HG03175 (cell line): ENCODE results near the gene CDON.
A peak's percentile ranks its signal among the peaks of the same experiment; 100 is the strongest.

Experiments used
- ATAC-seq: cut with Tn5 transposase; IDR thresholded peaks from one replicate; pipeline ENCODE4 v1.9.1; 2021; ENCODE audit warnings: mild to moderate bottlenecking, moderate library complexity; ENCODE audit not compliant: unreplicated experiment

CDON gene, protein sequence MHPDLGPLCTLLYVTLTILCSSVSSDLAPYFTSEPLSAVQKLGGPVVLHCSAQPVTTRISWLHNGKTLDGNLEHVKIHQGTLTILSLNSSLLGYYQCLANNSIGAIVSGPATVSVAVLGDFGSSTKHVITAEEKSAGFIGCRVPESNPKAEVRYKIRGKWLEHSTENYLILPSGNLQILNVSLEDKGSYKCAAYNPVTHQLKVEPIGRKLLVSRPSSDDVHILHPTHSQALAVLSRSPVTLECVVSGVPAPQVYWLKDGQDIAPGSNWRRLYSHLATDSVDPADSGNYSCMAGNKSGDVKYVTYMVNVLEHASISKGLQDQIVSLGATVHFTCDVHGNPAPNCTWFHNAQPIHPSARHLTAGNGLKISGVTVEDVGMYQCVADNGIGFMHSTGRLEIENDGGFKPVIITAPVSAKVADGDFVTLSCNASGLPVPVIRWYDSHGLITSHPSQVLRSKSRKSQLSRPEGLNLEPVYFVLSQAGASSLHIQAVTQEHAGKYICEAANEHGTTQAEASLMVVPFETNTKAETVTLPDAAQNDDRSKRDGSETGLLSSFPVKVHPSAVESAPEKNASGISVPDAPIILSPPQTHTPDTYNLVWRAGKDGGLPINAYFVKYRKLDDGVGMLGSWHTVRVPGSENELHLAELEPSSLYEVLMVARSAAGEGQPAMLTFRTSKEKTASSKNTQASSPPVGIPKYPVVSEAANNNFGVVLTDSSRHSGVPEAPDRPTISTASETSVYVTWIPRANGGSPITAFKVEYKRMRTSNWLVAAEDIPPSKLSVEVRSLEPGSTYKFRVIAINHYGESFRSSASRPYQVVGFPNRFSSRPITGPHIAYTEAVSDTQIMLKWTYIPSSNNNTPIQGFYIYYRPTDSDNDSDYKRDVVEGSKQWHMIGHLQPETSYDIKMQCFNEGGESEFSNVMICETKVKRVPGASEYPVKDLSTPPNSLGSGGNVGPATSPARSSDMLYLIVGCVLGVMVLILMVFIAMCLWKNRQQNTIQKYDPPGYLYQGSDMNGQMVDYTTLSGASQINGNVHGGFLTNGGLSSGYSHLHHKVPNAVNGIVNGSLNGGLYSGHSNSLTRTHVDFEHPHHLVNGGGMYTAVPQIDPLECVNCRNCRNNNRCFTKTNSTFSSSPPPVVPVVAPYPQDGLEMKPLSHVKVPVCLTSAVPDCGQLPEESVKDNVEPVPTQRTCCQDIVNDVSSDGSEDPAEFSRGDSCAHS (N-terminal part only)

DNA sequence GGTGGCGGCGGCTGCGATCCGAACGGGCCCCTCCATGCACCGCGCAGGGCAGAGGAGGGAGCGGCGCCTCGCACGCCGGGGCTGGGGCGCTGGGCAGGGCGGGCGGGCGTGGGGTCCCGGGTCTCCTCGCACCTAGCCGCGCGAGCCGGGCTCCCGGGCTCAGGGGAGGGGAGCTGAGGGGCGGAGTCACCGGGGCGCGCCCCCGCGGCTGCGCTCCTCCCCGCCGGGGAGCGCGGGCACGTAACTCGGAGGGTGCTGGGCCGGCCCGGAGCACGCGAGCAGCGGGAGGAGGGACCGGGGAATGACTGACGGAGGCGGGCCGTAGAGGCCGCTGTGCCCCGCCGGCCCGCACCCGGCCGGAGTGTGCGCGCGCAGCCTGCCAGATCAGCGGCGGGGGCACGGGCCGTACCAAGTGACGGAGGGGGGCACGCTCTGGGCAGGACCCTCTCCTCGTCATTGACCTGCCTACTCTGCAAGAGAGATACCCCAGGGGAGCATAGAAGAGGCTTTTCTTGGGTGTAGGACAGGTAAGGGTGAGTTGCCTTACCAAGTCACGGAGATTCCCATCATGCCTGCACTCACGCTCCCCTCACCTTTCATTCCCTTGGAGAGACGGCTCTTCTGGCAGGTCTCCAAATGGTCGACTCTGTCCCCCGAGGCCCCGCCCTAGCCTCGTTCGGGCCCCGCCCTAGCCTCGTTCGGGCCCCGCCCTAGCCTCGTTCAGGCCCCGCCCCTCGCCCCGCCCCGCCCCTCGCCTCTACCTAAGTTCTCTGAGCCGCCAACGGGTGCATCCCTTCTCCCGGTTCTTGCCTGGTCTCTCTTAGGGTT, at the start of gene CDON:
CDON (minus strand) TSS at position 188 of the 828 bp plus-strand sequence. CDS start 39,390 bp downstream, outside the sequence.
- ATAC-seq = peak; percentile 98

DNA sequence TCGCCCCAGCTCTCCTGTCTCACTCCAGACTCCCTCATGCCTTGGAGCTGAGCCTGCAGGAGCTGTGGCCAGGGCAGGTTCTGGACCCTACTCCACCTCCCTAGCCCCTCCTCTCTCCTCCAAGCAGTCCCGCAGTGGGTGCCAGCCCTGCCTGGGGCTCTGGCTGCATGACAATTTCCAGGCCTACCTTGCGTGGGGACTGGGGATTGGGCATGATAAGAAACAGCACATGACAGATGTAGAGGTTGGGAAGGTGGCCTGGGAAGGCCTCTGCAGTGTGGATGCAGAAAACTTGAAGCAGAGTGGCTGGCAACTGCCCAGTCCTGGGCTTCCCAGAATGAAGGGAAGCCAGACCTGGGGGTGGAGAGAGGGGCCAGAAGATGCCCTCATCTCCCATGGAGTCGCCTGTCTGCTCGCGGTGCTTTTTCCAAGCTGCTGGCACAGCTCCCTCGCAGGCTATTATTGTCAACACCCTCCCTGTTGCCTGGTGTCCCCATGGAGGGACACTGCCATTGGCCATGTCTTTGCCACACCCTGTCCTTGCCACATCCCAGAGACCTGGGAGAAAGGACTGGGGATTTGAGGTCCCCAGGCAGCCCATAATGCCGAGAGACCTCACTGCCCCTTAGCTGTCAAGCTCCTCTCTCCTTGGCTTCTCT, 48.9 kb upstream of the CDON start:
- ATAC-seq = no peak

DNA sequence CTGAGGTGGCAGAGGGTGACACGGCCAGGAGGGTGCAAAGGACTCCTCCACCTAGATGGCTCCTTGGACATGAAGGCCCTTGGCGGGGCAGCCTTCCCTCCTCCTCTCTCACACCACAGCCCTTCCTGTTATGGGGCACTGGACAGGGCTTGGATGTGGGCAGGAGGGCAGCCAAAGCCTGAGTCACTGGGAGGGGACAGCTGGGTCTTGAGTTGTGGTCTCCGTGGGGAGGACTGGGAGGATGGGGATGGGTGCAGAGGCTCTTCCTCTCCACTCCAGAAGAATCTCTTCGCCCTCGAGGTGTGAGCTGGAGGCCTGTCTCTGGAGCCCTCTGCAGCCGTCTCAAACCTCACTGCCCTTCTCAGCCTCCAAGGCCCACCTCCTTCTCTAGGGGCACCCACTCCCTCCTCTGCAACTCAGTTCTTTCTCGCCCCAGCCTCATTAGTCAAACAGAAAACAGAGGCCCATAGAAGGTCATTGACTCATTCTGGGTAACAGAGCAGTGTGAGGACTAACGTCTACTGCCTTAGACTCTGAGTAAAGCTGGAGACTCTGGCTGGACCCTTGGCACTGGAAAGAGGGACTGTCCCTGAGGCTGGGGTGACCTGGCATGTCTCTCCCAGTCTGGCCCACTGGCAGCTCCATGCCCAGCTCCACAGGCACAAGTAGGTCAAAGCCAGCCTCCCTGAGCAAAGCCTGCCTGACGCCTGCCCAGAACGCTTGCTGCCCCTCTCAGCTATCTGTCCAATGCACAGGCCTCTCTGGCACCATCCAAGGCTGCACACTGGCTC, 47.5 kb upstream of the CDON start:
- no peak for ATAC-seq

DNA sequence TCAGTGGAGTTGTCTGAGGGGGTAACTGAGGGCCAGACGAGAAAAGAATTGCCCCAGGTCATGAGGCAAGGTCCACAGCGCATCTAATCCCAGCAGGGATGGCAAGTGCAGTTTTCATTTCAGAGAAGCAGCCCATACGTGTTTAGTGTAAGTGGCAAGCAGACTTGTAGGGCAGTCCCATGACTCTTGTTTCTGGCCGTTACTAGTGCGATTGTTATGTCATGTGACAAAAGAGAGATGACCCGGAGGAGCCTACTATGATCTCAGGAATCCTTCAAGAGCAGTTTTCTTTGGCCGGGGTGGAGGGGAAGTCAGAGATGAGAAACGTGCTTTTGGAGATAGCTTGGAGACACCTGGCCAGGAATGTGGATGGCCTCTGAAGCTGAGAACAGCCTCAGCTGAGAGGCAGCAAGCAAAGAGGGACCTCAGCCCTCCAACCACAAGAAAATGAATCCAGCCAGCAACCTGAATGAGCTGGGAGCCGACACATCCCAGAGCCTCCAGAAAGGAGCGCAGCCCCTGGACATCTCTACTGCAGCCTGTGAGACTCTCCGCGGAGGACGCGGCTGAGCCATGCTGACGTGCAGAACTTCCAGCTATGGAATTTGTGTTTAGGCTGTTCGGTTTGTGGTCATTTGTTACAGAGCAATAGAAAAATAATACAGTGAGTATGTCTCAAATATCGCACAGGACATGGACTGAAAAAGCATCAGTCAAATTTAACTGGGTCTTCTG, 44.1 kb upstream of the CDON start:
- ATAC-seq = no peak

GRCh38 chr11:126105748-126106080, 43.0 kb upstream of the CDON start:
- ATAC-seq = no peak

DNA sequence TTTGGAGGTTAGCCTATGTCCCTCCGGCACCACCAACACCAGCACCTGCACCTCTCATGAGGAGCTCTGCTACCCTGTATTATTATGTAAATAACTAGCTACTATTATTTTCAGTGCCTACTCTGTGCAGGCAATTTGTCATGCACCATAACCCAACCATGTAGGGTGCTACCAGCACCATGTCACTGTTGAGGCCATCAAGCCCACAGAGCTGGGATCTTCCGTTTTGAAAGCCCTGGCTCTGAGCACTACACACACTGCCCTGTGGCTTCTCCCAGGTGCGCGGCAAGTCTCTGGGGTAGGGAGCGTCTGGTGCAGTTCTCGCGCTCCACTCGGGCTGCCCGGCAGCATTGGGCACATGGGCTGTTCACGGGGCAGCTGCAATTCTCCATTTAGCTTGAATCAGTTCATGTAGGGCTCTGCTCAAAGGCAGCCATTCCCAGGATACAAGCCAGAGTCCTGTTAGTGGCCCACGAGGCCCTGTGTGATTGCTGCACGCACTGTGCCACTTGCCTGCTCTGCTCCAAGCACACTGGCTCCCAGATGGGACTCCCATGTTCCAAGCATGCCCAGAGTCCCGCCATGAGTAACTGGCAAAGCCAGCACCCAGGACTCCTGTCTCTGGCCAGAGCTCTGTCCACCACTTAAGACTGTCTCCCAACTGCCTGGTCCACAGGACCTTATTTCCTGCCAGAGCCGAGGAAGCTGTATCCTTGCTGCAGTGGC, 42.5 kb upstream of the CDON start:
- no peak for ATAC-seq

DNA sequence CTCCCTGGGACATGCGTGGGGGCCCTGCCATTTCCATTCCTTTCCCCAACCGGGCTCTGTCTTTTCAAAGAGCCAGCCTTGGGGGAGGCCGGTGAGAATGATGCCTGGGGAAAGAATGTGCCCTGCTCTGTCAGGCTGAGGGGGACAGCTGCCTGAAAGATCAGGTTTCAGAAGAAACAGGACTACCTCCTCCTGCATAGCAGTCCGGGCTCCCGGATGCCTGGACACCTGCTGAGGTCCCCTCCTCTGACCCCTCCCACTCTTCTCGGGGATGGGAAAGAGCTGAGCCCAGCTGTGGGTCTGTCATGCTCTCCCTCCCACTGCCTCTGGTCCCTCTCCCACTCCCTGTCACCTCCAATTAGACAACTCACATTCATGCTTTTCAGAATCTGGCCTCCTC, 41.8 kb upstream of the CDON start:
- ATAC-seq = no peak

GRCh38 chr11:126103150-126103549, 40.5 kb upstream of the CDON start:
- ATAC-seq = no peak

- ATAC-seq = no peak
Observed at GRCh38 chr11:126102436-126102981, 39.8 kb upstream of the CDON start.

GRCh38 chr11:126101930-126102283, 39.2 kb upstream of the CDON start:
- ATAC-seq = no peak

GRCh38 chr11:126101251-126101929, 38.7 kb upstream of the CDON start:
- no peak for ATAC-seq

GRCh38 chr11:126100716-126101115, 38.0 kb upstream of the CDON start:
- no peak for ATAC-seq

DNA sequence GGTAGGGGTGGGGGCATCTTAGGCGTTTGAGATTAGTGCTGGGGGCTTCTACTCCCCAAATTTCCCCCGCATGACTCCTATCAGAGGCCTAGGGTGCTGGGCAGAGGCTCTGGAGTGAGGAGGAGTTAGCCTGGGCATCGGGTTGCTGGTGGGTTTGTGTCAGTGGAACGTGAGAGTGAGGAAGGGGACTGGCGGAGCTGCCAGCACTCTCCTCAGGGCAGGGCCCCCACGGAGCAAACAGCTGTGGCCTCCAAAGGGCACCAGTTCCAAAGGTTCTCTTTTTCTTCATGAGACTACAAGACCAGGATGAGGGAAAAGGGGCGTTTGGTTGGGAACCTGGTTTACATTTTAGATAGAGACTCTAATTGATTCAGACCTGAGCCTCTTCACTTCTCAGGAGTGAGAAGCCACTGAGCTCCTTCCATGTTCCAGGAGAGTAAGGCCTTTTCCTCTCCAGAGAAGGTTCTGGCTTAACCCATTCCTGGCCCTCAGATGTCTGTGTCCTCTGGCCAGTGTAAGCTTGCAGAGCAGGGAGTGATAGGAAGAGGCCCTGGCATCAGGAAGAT, 35.6 kb upstream of the CDON start:
- no peak for ATAC-seq

DNA sequence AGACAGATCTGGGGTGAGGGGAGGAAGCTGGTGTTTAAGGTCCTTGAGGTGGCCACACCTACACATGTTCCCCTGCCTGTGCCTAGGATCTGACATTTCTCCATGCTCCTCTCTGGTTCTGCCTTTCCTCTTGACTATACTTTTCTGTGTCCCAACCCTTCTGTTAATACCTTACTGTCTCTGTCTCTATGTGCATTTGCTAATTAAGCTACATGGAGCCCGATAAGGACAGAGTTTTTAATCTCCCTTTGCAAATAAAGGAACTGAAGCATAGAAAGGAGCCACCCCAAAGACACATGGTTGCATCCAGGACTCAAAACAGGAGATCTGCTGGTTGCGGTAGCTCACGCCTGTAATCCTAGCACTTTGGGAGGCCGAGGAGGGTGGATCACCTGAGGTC, 33.1 kb upstream of the CDON start:
- ATAC-seq = no peak

GRCh38 chr11:126090452-126090851, 27.8 kb upstream of the CDON start:
- no peak for ATAC-seq

DNA sequence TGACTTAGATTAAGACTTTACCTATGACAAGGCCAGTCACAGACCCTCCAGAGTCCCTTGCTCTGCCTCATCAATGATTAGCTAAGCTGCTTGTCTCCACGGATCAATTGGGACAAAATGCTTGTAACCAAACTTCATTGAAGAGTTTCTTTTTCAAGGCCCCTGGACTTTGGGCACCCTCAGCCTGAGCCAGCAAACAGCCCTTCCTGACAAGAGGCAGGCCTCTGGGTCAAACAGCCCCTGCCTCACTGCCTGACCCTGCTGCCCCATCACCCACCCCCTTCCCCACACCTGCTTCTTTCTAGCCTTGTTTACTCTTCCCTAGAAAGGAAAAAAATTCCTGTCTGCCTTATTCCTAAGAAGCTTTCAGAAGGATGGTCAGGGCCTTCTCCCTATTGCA, 26.3 kb upstream of the CDON start:
- no peak for ATAC-seq

GRCh38 chr11:126086248-126086647, 23.6 kb upstream of the CDON start:
- no peak for ATAC-seq
